NCI-H345 treated with DMSO at 0.1 percent for 48 hours (cell line): Measurements from ENCODE around the gene RELB.

Experiments used
- DNase-seq: peaks from one replicate; lab custom pipeline; 2025; ENCODE audit not compliant: unreplicated experiment; lab: John Stamatoyannopoulos, UW

The RELB gene

DNA sequence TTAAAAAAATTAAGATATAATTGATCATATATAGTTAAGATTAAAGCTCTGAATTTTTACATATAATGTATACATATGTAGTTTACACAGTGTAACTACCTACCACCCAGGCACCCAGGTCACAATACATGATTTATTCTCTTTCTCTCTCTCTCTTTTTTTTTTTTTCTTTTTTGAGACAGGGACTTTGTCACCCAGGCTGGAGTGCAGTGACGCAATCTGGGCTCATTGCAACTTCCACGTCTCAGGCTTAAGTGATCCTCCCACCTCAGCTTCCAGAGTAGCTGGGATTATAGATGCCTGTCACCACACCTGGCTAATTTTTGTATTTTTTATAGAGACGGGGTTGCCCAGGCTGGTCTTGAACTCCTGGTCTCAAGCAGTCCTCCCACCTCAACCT lies 18.8 kb downstream of the RELB start:
- no peak for DNase-seq

DNA sequence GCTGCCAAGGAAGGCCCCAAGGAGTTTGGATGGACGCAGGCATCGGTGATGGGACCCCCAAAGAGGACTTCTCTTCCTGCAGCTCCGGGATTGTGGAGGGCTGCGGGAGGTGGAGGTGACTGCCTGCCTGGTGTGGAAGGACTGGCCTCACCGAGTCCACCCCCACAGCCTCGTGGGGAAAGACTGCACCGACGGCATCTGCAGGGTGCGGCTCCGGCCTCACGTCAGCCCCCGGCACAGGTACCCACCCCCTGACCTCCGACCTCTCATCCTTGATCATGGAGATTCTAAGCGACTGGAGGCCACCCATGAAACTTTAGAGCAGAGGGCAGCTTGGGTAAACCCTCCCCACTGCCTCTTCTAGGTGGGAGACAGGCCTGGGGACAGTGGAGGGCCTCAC lies 20.7 kb downstream of the RELB start:
- DNase-seq, result no peak

DNA sequence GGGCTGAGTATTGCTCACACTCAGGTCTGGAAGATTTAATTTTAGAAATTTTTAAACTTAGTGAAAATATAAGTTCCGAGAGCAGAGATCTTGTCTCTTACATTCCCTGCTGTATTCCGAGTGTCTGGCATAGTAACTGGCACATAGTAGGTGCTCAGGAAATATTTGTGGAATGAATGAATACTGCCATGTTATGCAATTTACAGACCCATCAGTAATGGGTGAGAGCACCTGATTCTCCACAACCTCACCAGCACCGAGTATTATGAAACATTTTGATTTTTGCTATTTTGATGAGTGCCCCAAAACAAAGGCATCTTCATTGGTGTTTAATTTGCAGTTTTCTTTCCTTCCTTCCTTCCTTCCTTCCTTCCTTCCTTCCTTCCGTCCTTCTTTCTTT lies 21.8 kb downstream of the RELB start:
- DNase-seq, result no peak

DNA sequence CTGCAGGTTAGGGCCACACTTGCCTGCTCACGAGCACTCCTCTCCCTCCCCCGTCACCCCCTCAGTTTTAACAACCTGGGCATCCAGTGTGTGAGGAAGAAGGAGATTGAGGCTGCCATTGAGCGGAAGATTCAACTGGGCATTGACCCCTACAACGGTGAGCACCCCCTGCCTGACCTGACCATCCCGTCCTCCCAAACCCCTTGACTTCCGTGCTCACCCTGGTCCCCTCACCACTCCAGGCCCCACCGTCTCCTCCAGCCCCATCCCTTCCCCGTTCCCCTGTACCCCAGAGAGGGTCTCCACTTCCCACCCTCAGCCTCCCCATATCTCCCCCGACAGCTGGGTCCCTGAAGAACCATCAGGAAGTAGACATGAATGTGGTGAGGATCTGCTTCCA lies 24.0 kb downstream of the RELB start:
- DNase-seq, result no peak

DNA sequence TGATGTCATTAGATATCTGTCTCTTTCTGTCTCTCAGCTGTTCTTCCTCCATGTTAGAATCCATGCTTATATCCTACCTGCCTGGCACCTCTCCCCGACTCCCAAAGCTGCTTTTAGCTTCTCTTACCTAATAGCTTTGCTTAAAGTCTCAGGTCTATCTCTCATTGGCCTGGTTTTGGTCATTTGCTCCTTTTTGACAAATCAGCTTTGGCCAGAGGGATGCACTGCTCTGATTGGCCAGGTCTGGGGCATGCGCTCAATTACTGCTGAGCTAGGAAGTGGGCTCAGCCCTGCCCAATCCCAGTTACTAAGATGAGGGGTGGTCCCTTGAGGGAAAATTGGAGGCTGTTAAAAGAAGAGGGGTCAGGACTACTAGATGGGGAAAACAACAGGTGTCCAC lies 26.1 kb downstream of the RELB start:
- DNase-seq, result no peak

DNA sequence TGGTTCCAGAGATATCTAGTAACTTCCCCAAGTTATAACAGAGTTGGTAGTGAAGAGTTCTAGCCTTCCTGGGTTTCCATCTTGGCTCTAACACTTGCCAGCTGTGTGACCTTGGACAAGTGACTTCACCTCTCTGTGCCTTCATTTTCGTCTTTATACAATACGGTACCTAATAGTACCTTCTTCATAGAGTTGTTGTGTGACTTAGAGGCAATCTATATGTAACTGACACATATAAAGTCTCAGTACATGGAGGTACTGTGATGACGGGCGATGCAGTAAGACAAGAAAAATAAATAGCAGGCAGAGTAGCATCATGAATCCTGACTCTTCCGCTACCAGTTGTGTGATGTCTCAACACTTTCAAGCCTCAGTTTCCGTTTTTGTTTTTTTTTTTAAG lies 29.6 kb downstream of the RELB start:
- DNase-seq, result no peak

DNA sequence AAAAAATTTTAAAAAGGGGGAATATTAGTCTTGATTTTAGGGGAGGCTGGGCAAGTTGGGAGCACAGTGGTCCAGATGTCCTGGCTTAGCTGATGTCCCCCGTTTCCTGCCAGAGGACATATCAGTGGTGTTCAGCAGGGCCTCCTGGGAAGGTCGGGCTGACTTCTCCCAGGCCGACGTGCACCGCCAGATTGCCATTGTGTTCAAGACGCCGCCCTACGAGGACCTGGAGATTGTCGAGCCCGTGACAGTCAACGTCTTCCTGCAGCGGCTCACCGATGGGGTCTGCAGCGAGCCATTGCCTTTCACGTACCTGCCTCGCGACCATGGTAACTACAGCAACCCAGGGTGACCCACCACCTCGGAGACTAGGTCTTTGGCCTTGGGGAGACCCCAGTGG lies 31.2 kb downstream of the RELB start:
- no peak for DNase-seq

DNA sequence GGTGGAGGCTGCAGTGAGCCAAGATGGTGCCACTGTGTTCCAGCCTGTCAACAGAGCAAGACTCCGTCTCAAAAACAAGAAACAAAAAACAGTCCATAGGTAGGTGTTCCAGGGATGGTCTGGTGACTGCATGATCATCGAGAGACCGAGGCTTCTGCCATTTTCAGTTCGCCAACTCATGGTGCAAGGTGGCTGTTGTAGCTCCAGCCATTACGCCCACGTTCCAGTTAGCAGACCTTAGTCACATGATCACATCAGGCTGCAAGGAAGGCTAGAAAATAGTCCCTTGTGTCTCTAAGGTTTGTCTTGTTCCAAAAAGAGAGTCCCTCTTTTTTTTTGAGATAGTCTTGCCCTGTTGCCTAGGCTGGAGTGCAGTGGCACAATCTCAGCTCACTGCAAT lies 34.5 kb downstream of the RELB start:
- no peak for DNase-seq

DNA sequence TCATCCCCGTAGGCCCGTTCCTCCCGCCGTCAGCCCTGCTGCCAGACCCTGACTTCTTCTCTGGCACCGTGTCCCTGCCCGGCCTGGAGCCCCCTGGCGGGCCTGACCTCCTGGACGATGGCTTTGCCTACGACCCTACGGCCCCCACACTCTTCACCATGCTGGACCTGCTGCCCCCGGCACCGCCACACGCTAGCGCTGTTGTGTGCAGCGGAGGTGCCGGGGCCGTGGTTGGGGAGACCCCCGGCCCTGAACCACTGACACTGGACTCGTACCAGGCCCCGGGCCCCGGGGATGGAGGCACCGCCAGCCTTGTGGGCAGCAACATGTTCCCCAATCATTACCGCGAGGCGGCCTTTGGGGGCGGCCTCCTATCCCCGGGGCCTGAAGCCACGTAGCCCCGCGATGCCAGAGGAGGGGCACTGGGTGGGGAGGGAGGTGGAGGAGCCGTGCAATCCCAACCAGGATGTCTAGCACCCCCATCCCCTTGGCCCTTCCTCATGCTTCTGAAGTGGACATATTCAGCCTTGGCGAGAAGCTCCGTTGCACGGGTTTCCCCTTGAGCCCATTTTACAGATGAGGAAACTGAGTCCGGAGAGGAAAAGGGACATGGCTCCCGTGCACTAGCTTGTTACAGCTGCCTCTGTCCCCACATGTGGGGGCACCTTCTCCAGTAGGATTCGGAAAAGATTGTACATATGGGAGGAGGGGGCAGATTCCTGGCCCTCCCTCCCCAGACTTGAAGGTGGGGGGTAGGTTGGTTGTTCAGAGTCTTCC lies 36.3 kb downstream of the RELB start:
- DNase-seq, result no peak

DNA sequence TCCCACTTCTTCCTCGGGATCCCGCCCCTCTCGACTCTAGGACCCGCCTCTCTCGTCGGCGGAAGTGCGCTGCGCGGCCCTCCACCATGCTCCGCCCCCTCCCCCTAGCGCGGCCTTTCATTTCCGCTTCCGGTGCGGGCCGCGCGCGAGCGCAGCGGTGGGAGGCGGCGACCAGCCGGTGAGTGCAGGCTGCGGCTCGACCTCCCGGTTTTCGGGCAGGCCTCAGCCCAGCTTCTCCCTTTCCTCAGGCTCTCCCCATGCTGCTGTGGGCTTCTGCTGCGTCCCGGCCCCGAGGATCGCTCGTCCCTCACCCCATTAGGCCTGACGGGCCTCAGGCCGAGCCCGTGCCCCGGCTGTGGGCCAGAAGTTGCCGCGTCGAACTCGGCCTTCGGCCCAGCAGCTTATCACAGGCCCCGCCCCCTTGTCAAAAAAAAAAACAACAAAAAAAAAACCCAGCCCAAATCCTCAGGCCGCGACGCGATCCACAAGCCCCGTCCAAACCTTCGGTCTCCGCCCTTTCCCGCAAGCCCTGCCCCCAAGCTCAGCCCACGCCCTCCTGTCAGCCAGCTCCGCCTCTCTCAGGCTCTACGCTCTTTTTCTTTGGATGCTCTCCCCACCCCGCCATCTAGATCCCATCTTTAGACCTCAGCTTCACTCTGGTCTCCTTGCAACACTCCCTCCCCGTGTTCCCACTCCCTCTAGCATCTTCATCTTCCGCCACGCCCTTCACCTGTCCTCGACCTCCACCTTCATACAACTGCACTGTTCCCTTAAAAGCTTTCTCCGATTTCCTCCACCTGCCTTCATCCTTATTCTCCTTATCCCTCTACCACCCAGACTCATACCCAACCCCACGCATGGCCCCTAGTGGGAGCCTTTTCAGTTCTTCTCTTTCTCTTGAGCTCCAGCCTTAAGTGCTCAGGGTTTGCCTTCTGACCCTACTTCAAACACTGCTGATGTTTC lies 37.9 kb downstream of the RELB start, which contains the start of gene CLASRP:
Gene CLASRP (plus strand): TSS at position 115 of the 963 bp plus-strand sequence. CDS start 1,168 bp downstream, outside the sequence.
- DNase-seq, result peak; percentile 41

DNA sequence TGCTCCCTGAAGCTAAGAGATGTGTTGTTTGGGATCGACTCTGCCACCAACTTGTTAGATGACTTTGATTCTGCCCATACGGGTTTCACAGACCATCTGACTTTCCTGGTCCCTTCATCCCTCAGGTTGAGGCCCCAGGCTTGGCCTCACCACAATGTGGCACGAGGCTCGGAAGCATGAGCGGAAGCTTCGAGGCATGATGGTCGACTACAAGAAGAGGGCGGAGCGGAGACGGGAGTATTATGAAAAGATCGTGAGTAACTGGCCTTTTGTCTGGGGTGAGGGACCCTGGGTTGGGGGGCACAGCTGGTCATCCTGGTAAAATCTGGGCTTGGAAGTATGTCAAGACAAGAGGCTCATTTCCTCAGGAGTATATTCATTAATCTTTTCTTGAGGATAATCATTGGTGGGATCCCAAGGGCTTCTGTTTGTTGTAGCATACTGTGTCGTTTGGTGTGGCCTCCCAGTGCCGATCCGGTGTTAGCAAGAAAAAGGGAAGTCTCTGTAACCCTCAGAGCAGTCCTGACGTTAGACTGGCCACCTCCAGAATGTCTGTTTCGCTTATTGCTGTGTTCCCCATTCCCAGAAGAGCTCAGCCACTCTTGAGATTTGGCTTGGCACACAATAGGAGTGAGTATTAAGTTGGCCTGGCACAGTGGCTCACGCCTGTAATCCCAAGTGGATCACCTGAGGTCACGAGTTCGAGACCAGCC lies 39.0 kb downstream of the RELB start:
- no peak for DNase-seq

DNA sequence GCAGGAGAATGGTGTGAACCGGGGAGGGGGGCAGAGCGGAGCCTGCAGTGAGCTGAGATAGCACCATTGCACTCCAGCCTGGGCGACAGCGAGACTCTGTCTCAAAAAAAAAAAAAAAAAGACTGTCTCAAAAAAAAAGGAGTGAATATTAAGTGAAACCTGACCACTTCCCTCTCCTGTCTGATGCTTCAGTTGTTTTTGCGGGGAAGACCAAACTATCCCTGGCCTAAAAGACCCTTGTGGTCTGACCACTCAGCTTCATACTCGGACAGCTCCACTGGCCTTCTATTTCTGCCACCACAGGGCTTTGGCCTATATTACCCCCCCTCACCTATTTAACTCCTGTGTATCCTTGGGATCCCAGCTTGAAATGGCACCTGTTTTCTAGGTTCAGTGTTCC lies 39.9 kb downstream of the RELB start:
- DNase-seq, result no peak

DNA sequence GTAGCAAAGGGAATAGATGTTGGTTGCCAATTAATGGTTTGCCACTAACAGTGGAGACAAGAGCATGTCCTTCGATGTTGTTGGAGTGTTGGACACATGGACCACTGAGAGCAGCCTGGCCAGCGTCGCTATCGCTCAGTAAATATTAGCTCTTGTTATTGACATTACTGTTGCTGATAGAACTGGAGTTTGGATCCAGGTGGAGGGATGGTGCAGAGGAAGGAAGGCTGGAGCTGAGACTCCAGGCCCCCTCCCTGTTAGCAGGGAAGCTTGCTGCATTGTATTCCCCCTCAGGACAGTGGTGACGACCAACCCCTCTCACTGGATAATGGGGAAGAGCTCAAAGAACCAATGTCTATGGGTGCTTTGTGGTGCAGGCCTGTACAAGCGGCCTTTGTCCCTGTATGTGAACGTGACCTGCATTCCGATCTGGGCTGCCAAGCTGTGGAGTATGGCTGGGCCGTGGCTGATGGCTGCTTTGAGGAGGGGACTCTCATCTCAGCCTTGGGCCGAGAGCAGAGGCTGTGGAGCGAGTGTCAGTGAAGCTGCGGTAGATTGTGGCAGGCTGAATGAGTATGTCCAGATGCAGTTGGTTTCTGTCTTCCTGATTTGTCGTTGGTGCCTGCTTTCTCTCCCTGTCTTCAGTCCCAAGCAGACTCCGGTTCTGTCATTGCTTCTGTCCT lies 44.5 kb downstream of the RELB start:
- DNase-seq, result no peak

DNA sequence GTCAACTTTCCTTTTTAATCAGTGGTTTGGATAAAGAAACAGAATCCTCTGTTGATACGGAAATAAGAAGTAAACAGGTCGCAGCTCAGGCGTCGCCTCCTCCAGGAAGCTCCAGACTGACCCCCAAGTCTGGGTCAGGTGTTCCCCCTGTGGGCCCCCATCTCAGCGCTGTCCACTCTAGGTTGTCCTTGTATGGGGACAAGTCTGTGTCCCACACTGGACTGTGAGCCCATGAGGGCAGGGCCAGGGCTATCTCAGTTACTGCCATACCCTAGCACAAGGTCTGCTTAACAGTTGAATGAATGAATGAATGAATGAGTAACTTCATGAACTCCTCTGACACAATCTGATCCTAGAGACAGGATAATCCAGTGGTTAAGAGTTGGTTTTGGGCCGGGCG lies 45.1 kb downstream of the RELB start:
- DNase-seq, result no peak

DNA sequence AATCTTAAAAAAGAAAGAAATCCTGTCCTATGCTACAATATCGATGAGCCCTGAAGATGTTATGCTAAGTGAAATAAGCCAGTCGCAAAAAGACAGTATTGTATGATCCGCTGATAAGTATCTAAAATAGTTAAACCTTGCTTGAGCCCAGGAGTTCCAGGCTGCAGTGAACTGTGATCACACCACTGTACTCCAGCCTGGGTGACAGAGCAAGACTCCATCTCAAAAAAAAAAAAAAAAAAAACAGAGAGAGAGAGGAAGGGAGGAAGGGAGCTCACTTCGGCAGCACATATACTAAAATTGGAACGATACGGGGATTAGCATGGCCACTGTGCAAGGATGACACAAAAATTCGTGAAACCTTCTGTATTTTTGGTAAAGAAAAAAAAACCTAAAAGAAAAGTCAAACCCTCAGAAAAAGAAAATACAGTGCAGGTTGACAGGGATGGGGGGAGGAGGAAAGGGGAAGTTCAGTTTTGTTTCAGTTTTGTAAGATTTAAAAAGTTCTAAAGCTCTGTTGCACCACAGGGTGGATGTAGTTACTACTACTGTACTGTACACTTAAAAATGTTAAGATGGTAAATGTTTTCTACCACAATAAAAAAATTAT lies 46.0 kb downstream of the RELB start:
- DNase-seq, result no peak

DNA sequence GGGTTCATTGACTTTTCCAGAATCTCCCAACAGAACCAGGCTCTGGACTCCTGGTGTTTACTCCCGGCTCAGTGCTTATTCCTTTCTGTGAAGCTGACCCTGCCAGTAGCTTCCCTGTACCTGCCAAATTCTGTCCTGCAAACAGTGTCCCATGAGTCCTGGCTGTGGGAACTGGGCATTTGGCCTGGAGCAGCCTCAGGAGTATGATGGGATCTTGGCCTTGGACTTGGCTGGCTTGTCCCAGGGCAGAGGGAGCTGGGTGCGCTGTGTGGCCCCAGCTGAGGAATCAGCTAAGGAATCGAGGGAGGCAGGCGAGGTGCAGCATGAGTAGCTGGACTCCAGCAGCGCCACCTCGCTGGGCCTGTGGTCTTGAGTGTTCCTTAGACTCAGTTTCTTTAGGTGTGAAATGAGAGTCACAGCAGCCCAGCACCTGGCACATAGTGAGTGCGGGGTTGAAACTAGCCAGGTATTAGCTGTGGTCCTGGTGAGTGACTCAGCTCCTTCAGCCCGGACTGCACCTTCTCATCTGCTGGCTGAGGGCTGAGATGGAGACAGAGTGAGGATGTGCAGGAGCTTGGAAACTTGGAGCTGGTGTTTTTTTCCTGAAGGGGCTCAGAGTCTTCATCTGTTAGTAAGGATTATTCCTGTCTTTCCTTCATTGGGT lies 47.9 kb downstream of the RELB start:
- no peak for DNase-seq

DNA sequence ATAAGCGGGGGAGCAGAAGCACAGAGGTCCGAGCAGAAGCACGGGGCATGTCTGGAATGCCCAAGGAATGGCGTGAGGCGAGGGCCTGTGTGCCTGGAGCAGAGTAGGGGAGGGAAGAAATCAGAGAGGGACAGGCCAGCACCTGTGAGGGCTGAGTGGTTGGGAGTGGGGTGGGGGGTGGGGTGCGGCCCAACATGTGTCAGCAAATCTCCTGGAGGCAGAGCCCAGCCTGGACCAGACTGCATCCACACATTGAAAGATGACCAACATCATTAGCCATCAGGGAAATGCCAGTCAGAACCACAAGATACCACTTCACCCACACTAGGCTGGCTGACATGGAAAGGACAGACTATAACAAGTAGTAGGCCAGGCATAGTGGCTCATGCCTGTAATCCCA lies 48.8 kb downstream of the RELB start:
- DNase-seq, result no peak

DNA sequence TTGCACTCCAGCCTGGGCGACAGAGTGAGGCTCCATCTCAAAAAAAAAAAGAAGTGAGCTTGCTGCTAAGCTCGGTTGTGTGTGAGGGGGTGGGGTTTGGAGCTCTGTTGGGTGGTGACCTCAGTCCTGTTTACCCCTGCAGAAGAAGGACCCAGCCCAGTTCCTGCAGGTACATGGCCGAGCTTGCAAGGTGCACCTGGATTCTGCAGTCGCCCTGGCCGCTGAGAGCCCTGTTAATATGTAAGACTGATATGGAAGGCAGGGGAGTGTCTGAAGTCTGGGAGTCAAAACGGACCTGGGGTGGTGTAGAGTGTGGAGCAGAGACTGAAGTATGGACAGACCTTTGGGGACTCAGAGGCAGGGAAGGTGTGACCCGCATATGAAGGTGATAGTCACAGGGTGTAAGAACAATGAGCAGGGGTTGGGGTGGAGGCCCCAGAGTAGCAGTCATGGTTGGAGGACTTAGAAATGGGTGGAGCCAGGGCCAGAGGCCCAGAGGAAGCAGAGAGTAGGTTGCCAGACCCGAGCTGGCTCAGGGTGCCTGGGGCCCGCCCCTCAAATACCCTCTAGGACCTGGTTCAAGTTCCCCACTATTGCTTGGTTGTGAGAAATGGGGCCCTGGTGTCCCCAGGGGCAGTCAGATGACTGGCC lies 50.8 kb downstream of the RELB start:
- DNase-seq, result no peak

DNA sequence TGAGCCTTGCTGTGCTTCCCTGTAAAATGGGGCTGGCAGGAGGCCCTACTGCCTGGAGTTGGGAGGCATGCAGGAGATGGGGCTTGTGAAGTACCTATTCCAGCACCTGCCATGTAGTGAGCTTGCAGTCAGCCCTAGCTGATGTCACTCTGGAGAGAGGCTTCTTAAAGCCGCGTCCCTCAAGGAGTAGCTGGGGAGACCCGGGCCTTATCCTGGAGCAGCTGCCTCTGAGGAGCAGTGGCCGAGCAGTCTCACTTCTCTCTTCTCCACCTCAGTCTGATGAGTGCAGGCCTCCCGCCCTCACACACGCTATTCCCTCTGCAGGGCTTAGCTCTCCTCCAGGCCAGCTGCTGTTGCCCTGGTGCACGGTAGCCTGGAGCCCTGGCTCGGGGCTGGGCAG lies 55.6 kb downstream of the RELB start:
- DNase-seq, result no peak
